Kidney epithelial cell (primary cell): ENCODE results near the gene GPR39. TPM values are rescaled to one million over a fixed set of nuclear protein-coding genes. Genes with fewer than 3 reads are reported as not detected.
A peak's percentile ranks its signal among the peaks of the same experiment; 100 is the strongest.

Experiments used
- DNase-seq: peaks from one replicate; pipeline ENCODE4 v3.0.0-alpha.2; 2010; ENCODE audit warnings: low read depth
- H3K27me3 ChIP-seq: 2 replicates; pipeline ENCODE4 v1.6.0; 2011; ENCODE audit warnings: low read length; ENCODE audit not compliant: control insufficient read depth, insufficient read depth
- H3K36me3 ChIP-seq: 2 replicates; pipeline ENCODE4 v1.5.1; 2011; ENCODE audit warnings: low read length; ENCODE audit not compliant: control insufficient read depth, insufficient read depth
- H3K4me3 ChIP-seq: 2 replicates; pipeline ENCODE4 v1.5.1; 2011; ENCODE audit warnings: low read depth, mild to moderate bottlenecking, control low read depth, low read length
- CTCF ChIP-seq: IDR thresholded peaks from 2 replicates; pipeline ENCODE4 v1.5.1; 2011; ENCODE audit warnings: mild to moderate bottlenecking, moderate library complexity, low read length, control low read depth, inconsistent platforms; ENCODE audit not compliant: insufficient read depth, poor library complexity, severe bottlenecking
- total RNA-seq: library from RNA; depleted of rRNA; stranded (reverse); fragments of >200 nt; gene quantifications from 2 replicates; pipeline ENCODE4 v1.2.3, GENCODE V29; 2015

The GPR39 gene
- total RNA-seq, 1 donor from 2014 or later = 5.9 TPM

GRCh38 chr2:132562245-132562644, 145.6 kb downstream of the GPR39 start:
- no peak for TF ChIP-seq CTCF
- no peaks in the 10 kb centered on the region for H3K27me3 ChIP-seq
- DNase-seq = no peak
- H3K36me3 ChIP-seq = no peaks in the 10 kb centered on the region
- H3K4me3 ChIP-seq = no peak overlapping the region

- peak; percentile 23 for DNase-seq
- no peaks in the 10 kb centered on the region for H3K27me3 ChIP-seq
- no peak for TF ChIP-seq CTCF
- H3K36me3 ChIP-seq = no peaks in the 10 kb centered on the region
- H3K4me3 ChIP-seq = no peak overlapping the region
These were observed 147.5 kb downstream of the GPR39 start for GRCh38 chr2:132564065-132564464.

- no peak for DNase-seq
- Histone ChIP-seq H3K4me3 (no peak overlapping the region), H3K36me3 (no peaks in the 10 kb centered on the region), H3K27me3 (no peaks in the 10 kb centered on the region)
- no peak for TF ChIP-seq CTCF
These were observed 149.8 kb downstream of the GPR39 start for GRCh38 chr2:132566379-132566778.

GRCh38 chr2:132567682-132568081, 151.1 kb downstream of the GPR39 start:
- TF ChIP-seq CTCF = no peak
- no peak overlapping the region for H3K4me3 ChIP-seq
- no peaks in the 10 kb centered on the region for H3K27me3 ChIP-seq
- no peaks in the 10 kb centered on the region for H3K36me3 ChIP-seq
- no peak for DNase-seq

GRCh38 chr2:132568656-132569055, 152.1 kb downstream of the GPR39 start:
- no peak for TF ChIP-seq CTCF
- Histone ChIP-seq H3K27me3 (no peaks in the 10 kb centered on the region), H3K36me3 (no peaks in the 10 kb centered on the region), H3K4me3 (no peak overlapping the region)
- DNase-seq = no peak

GRCh38 chr2:132573444-132574007, 156.9 kb downstream of the GPR39 start:
- H3K36me3 ChIP-seq = no peaks in the 10 kb centered on the region
- DNase-seq = no peak
- H3K27me3 ChIP-seq = no peaks in the 10 kb centered on the region
- H3K4me3 ChIP-seq = no peak overlapping the region
- no peak for TF ChIP-seq CTCF
